Neural cell (in vitro differentiated cells): Measurements from ENCODE around the gene POSTN. TPM values are rescaled to one million over a fixed set of nuclear protein-coding genes. Genes with fewer than 3 reads are reported as not detected.

Experiments
- H2AFZ ChIP-seq: fragments of 200-600, 300-800 bp; sonication (generic), shearing (Covaris generic); 2 replicates; pipeline ENCODE4 v1.6.0; 2014; ENCODE audit warnings: low read depth, mild to moderate bottlenecking, antibody characterized with exemption, low read length, moderate library complexity
- H3F3A ChIP-seq: fragments of 200-600 bp; shearing (Covaris generic); 2 replicates; pipeline ENCODE4 v1.6.1; 2016; ENCODE audit warnings: mild to moderate bottlenecking, moderate library complexity, mixed read lengths, antibody characterized with exemption, low read length; ENCODE audit not compliant: insufficient read depth, poor library complexity, severe bottlenecking
- H3K27ac ChIP-seq: fragments of 200-600, 300-800 bp; sonication (generic), shearing (Covaris generic); 2 replicates; pipeline ENCODE4 v1.5.1; 2014; ENCODE audit warnings: mild to moderate bottlenecking, low read length, moderate library complexity
- H3K27me3 ChIP-seq: fragments of 300-800, 200-600 bp; sonication (generic), shearing (Covaris generic); 2 replicates; pipeline ENCODE4 v1.6.0; 2014; ENCODE audit warnings: mild to moderate bottlenecking, low read depth, low read length, moderate library complexity; ENCODE audit not compliant: insufficient read depth
- H3K36me3 ChIP-seq: fragments of 300-800, 200-600 bp; sonication (generic), shearing (Covaris generic); 2 replicates; pipeline ENCODE4 v1.5.1; 2014; ENCODE audit warnings: mild to moderate bottlenecking, antibody characterized with exemption, low read length, moderate library complexity; ENCODE audit not compliant: insufficient read depth
- H3K4me2 ChIP-seq: fragments of 300-800, 200-600 bp; sonication (generic), shearing (Covaris generic); 2 replicates; pipeline ENCODE4 v1.6.0; 2014; ENCODE audit warnings: mild to moderate bottlenecking, low read length
- H3K4me3 ChIP-seq: fragments of 300-800, 200-600 bp; sonication (generic), shearing (Covaris generic); 2 replicates; pipeline ENCODE4 v1.5.1; 2014; ENCODE audit warnings: mild to moderate bottlenecking, low read length, moderate library complexity
- H3K79me2 ChIP-seq: fragments of 200-600 bp; shearing (Covaris generic); replicated peaks from 2 replicates; pipeline ENCODE4 v1.6.0; 2014; ENCODE audit warnings: mild to moderate bottlenecking, low read length, moderate library complexity; ENCODE audit not compliant: insufficient read depth
- H3K9ac ChIP-seq: fragments of 300-800, 200-600 bp; sonication (generic), shearing (Covaris generic); 2 replicates; pipeline ENCODE4 v1.6.1; 2016; ENCODE audit warnings: mild to moderate bottlenecking, low read length, mixed read lengths
- H3K9me2 ChIP-seq: fragments of 200-600 bp; shearing (Covaris generic); 2 replicates; pipeline ENCODE4 v1.6.1; 2016; ENCODE audit warnings: mild to moderate bottlenecking, low read length, mixed read lengths; ENCODE audit not compliant: insufficient read depth
- H3K9me3 ChIP-seq: fragments of 200-600, 300-800 bp; sonication (generic), shearing (Covaris generic); 2 replicates; pipeline ENCODE4 v1.6.1; 2016; ENCODE audit warnings: mild to moderate bottlenecking, mixed run types, low read length, moderate library complexity, mixed read lengths
- H4K20me1 ChIP-seq: fragments of 200-600 bp; shearing (Covaris generic); 2 replicates; pipeline ENCODE4 v1.6.1; 2016; ENCODE audit warnings: mild to moderate bottlenecking, mixed run types; ENCODE audit not compliant: insufficient read depth
- CTCF ChIP-seq: fragments of 450-650 bp; IDR thresholded peaks from 2 replicates; pipeline ENCODE4 v1.5.1; 2014; ENCODE audit warnings: antibody characterized with exemption, mild to moderate bottlenecking, moderate library complexity; ENCODE audit not compliant: poor library complexity, severe bottlenecking
- EP300 ChIP-seq: fragments of 450-650 bp; conservative IDR thresholded peaks from 2 replicates; pipeline ENCODE4 v1.6.1; 2014; ENCODE audit warnings: antibody characterized with exemption, mild to moderate bottlenecking, moderate library complexity; ENCODE audit not compliant: poor library complexity, severe bottlenecking
- EZH2 ChIP-seq: fragments of 200-600, 300-800 bp; shearing (Covaris generic), sonication (generic); IDR thresholded peaks from 2 replicates; pipeline ENCODE4 v1.6.1; 2014; ENCODE audit warnings: antibody characterized with exemption, low read length, borderline replicate concordance, mild to moderate bottlenecking; ENCODE audit not compliant: insufficient read depth, poor library complexity, severe bottlenecking
- MXI1 ChIP-seq: fragments of 450-650 bp; conservative IDR thresholded peaks from 2 replicates; pipeline ENCODE4 v1.6.1; 2014; ENCODE audit warnings: antibody characterized with exemption, mild to moderate bottlenecking; ENCODE audit not compliant: poor library complexity, severe bottlenecking
- POLR2AphosphoS5 ChIP-seq: IDR thresholded peaks from 2 replicates; pipeline ENCODE4 v1.6.1; 2012
- RAD21 ChIP-seq: fragments of 450-650 bp; conservative IDR thresholded peaks from 2 replicates; pipeline ENCODE4 v1.6.1; 2014; ENCODE audit warnings: antibody characterized with exemption, mild to moderate bottlenecking, moderate library complexity
- REST ChIP-seq: IDR thresholded peaks from 2 replicates; pipeline ENCODE4 v1.6.1; 2012; ENCODE audit warnings: borderline replicate concordance
- SMC3 ChIP-seq: fragments of 450-650 bp; conservative IDR thresholded peaks from 2 replicates; pipeline ENCODE4 v1.6.1; 2014; ENCODE audit warnings: antibody characterized with exemption, mild to moderate bottlenecking, moderate library complexity; ENCODE audit not compliant: poor library complexity
- TAF1 ChIP-seq: IDR thresholded peaks from 2 replicates; pipeline ENCODE4 v1.6.1; 2012; ENCODE audit warnings: low read depth
- polyA plus RNA-seq: library from polyadenylated mRNA; depleted of rRNA; stranded (reverse); fragments of >200 nt; gene quantifications from 2 replicates; pipeline ENCODE4 v1.2.3, GENCODE V29; 2014

POSTN gene
- polyA plus RNA-seq, 1 donor from 2014 or later = 1.8 TPM

- Histone ChIP-seq H3K79me2 (no peaks in the 10 kb centered on the region), H3F3A (no peaks in the 10 kb centered on the region), H2AFZ (no peak overlapping the region), H3K27me3 (no peaks in the 10 kb centered on the region), H3K9me3 (no peaks in the 10 kb centered on the region), H3K9me2 (no peaks in the 10 kb centered on the region), H3K9ac (no peak overlapping the region), H3K4me3 (no peak overlapping the region), H3K27ac (no peak overlapping the region), H3K36me3 (no peaks in the 10 kb centered on the region), H4K20me1 (no peaks in the 10 kb centered on the region), H3K4me2 (no peak overlapping the region)
- TF ChIP-seq TAF1 = no peak
- no peak for TF ChIP-seq POLR2AphosphoS5
- no peak for TF ChIP-seq CTCF
- TF ChIP-seq MXI1 = no peak
- TF ChIP-seq RAD21 = no peak
- TF ChIP-seq EZH2 = no peak
- TF ChIP-seq EP300 = no peak
- TF ChIP-seq REST = no peak
- no peak for TF ChIP-seq SMC3
Measured at GRCh38 chr13:37526710-37527473, 71.7 kb downstream of the POSTN start.

GRCh38 chr13:37515226-37515625, 83.3 kb downstream of the POSTN start:
- H2AFZ ChIP-seq = no peak overlapping the region
- no peak overlapping the region for H3K27ac ChIP-seq
- no peak overlapping the region for H3K4me2 ChIP-seq
- H3K27me3 ChIP-seq = no peaks in the 10 kb centered on the region
- no peak for TF ChIP-seq CTCF
- TF ChIP-seq POLR2AphosphoS5 = no peak
- TF ChIP-seq TAF1 = no peak
- no peak for TF ChIP-seq EZH2
- TF ChIP-seq REST = no peak
- no peak for TF ChIP-seq RAD21
- TF ChIP-seq SMC3 = no peak
- TF ChIP-seq EP300 = no peak
- H3K79me2 ChIP-seq = no peaks in the 10 kb centered on the region
- no peaks in the 10 kb centered on the region for H4K20me1 ChIP-seq
- no peak overlapping the region for H3K9ac ChIP-seq
- no peaks in the 10 kb centered on the region for H3F3A ChIP-seq
- no peaks in the 10 kb centered on the region for H3K9me2 ChIP-seq
- H3K36me3 ChIP-seq = no peaks in the 10 kb centered on the region
- H3K9me3 ChIP-seq = no peaks in the 10 kb centered on the region
- H3K4me3 ChIP-seq = no peak overlapping the region
